Measurements from ENCODE around the gene CALN1.

The CALN1 gene

DNA sequence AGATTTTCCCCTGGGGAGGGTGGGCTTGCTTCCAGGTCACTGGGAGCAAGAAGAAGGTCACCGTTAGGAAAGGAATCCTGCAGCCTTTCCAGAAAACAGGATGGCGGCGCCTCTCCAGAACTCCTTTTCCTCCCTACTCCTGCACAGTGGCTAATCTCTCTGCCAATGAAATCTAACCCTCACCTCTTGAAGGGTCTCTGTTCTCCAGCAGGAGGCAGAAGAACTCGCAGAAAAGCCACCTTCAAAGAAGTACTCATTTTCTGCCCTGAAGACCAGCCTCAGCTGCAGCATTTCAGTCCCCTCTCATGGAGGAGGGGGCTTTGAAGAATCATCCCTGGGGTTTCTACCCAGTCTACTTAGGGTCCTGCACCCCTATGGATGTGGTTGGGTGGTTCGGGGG, 626.9 kb downstream of the CALN1 start:
- DNase-seq (ENCODE audit: low read depth) = no peak
- H3K4me3 ChIP-seq (ENCODE audit: low read depth, low read length) = no peak overlapping the region
- TF ChIP-seq, protein P1, sequence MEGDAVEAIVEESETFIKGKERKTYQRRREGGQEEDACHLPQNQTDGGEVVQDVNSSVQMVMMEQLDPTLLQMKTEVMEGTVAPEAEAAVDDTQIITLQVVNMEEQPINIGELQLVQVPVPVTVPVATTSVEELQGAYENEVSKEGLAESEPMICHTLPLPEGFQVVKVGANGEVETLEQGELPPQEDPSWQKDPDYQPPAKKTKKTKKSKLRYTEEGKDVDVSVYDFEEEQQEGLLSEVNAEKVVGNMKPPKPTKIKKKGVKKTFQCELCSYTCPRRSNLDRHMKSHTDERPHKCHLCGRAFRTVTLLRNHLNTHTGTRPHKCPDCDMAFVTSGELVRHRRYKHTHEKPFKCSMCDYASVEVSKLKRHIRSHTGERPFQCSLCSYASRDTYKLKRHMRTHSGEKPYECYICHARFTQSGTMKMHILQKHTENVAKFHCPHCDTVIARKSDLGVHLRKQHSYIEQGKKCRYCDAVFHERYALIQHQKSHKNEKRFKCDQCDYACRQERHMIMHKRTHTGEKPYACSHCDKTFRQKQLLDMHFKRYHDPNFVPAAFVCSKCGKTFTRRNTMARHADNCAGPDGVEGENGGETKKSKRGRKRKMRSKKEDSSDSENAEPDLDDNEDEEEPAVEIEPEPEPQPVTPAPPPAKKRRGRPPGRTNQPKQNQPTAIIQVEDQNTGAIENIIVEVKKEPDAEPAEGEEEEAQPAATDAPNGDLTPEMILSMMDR (IDR thresholded peaks at IDR 0.05; ENCODE audit: insufficient read depth, low read depth, low read length, missing control alignments) = no peak

DNA sequence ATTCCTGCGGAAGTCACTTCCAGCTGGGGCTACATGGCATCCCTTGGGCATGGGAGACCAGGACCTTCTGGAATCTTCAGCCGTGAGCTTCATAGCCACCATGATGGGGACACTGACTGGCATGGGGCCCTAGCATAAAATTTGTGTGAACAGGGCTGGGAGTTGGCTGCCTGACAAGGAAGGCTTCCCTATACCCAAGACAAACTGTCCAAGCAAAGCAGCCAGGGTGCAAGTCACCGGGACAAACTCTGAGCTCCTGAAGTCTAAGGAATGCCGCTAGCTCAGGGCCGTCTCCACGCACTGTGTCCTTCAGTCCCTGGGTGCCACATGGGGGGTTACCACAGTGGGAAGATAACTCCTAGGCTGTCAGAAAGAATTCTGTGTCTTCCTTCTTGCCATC, 627.4 kb downstream of the CALN1 start:
- TF ChIP-seq, protein P1 (IDR thresholded peaks at IDR 0.05; ENCODE audit: insufficient read depth, low read depth, low read length, missing control alignments) = no peak
- no peak for DNase-seq (ENCODE audit: low read depth)
- H3K4me3 ChIP-seq (ENCODE audit: low read depth, low read length) = no peak overlapping the region

DNA sequence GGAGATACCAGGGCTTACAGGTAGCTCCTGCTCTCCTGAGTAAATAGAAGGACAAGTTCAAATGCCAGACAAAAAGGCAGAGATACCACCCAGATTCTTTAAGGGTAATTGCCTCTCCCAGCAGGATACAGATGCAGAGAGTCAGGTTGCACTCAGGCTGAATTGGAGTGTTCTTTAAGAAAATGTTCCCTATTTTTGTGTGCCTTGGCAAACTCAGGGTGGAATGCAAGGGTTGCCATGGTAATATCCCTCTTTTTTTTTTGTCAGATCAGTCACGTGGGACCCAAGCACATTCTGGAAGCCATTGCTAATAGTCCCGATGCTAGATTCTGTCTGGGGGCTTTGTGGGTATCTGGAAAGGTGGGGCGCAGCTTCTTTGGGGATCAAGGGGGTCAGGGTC, 628.0 kb downstream of the CALN1 start:
- no peak for DNase-seq (ENCODE audit: low read depth)
- TF ChIP-seq, protein P1 (IDR thresholded peaks at IDR 0.05; ENCODE audit: insufficient read depth, low read depth, low read length, missing control alignments) = no peak
- no peak overlapping the region for H3K4me3 ChIP-seq (ENCODE audit: low read depth, low read length)

DNA sequence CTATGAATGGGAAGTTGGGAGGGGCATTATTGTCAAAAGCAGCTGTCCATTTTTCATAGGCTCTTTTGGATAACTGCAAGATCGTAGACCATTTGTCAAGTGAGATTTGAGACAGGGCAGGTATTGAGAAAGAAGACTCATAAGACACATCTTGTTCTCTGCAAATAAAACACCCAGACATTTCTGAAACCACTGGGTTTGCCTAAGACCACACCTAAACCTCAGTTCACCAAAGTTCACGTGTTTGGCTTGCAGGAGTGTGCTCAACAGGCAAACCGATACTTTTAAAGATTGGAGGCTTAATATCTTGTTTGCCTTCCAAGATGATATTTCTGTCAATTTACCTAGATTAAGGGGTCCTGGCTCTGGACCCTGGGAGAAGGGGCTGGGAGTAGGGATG, 628.4 kb downstream of the CALN1 start:
- DNase-seq (ENCODE audit: low read depth) = no peak
- H3K4me3 ChIP-seq (ENCODE audit: low read depth, low read length) = no peak overlapping the region
- TF ChIP-seq, protein P1 (IDR thresholded peaks at IDR 0.05; ENCODE audit: insufficient read depth, low read depth, low read length, missing control alignments) = no peak

DNA sequence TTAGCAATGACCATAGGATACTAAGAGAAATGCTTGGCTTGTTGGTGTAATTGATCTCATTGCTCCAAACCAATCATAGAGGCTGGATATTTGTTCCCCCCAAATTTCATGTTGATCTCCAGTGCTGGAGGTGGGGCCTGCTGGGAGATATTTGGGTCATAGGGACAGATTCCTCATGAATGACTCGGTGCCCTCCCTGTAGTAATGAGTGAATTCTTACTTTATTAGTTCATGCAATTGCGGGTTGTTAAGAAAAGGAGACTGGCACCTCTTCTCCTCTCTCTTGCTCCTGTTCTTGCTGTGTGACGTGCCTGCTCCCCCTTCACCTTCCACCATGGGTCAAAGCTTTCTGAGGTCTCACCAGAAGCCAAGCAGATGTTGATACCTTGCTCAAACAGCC, 630.1 kb downstream of the CALN1 start:
- TF ChIP-seq, protein P1 (IDR thresholded peaks at IDR 0.05; ENCODE audit: insufficient read depth, low read depth, low read length, missing control alignments) = no peak
- H3K4me3 ChIP-seq (ENCODE audit: low read depth, low read length) = no peak overlapping the region
- DNase-seq (ENCODE audit: low read depth) = no peak

DNA sequence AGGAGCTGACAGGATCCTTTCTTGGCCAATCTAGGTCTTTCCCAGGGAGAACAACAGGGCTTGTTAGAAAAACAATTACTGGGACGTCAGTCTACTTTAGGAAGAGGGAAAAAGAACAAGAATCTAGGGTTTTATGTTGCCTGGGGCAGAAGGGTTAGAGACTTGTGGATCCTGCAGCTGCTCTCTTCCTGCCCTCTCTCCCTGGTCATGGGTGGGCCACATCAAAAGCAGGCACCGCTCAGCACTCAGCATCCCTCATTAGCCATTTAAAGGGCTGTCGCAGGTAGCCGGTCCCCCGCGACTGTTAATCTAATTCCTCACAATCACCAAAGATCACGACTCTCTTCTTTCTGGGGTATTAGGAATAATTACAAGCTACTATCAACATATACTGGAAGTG, 631.9 kb downstream of the CALN1 start:
- TF ChIP-seq, protein P1 (IDR thresholded peaks at IDR 0.05; ENCODE audit: insufficient read depth, low read depth, low read length, missing control alignments) = no peak
- DNase-seq (ENCODE audit: low read depth) = no peak

DNA sequence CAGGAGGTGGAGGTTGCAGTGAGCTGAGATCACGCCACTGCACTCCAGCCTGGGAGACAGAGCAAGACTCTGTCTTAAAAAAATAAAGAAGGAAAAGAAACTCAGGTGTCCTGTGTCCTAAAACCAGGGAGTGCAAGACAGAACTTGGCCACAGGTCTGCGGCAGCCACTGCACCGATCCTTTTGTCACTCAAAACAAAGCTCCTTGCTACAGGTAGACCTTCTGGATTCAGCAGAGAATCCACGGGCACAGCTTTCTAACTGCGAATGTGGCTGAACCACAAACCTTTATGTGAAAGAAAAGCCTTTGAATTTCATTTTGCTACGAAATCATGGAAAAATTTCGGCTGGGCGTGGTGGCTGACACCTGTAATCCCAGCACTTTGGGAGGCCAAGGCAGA, 634.9 kb downstream of the CALN1 start:
- TF ChIP-seq, protein P1 (IDR thresholded peaks at IDR 0.05; ENCODE audit: insufficient read depth, low read depth, low read length, missing control alignments) = no peak
- no peak for DNase-seq (ENCODE audit: low read depth)
- no peak overlapping the region for H3K4me3 ChIP-seq (ENCODE audit: low read depth, low read length)

More for the DNA sequence above, 631.9 kb downstream of the CALN1 start:
- no peak overlapping the region for H3K4me3 ChIP-seq (ENCODE audit: low read depth, low read length)
